HCT116 (cell line): ENCODE data around the gene TCHP. TPM values are rescaled to one million over a fixed set of nuclear protein-coding genes. Genes with fewer than 3 reads are reported as not detected.

Experiments
- ATAC-seq: fragments of 200-7000 bp; cut with Tn5 transposase; 2 replicates; pipeline ENCODE4 v1.9.1; 2020; ENCODE audit warnings: mild to moderate bottlenecking, moderate library complexity
- BruUV-seq: library from RNA; stranded (reverse); fragments of 400-500 nt; replicated peaks from 2 replicates; lab custom pipeline; 2021; lab: Mats Ljungman, UMichigan
- CTCF ChIA-PET: fragments of 300-600 bp; sonication (Branson Sonifier 250); formaldehyde crosslinking; loops from one replicate; lab custom pipeline; 2021; ENCODE audit warnings: antibody characterized with exemption; lab: Charles Lee
- POLR2A ChIA-PET: fragments of 300-600, 350-600 bp; sonication (Branson Sonifier 250); formaldehyde crosslinking; loops from one replicate; lab custom pipeline; 2021; ENCODE audit warnings: antibody characterized with exemption; lab: Charles Lee
- RAD21 ChIA-PET, 2 experiments: fragments of 300-600 bp; sonication (Branson Sonifier 250); formaldehyde crosslinking; loops; one replicate each; lab custom pipeline; 2023; ENCODE audit warnings: low total read pairs in 2 of 2; ENCODE audit not compliant: uncharacterized antibody in 2 of 2, unreplicated experiment in 2 of 2, low non-redundant PET in 1 of 2; lab: Charles Lee
- DNase-seq: peaks from one replicate; pipeline ENCODE4 v3.0.0-alpha.2; 2010; ENCODE audit warnings: low read depth, low spot score
- H2AFZ ChIP-seq: fragments of 200-600 bp; shearing (Covaris generic), sonication (generic); 2 replicates; pipeline ENCODE4 v1.6.1; 2017; ENCODE audit warnings: low read depth, mixed run types, mixed read lengths, antibody characterized with exemption, low read length; ENCODE audit not compliant: poor library complexity, severe bottlenecking
- H3K27ac ChIP-seq: 2 replicates; pipeline ENCODE4 v1.5.1; 2012; ENCODE audit warnings: low read depth, low read length
- H3K27me3 ChIP-seq: fragments of 200-600 bp; sonication (generic); 2 replicates; pipeline ENCODE4 v1.6.1; 2016; ENCODE audit warnings: mixed run types, low read length, mixed read lengths; ENCODE audit not compliant: insufficient read depth
- H3K36me3 ChIP-seq, 2 experiments: fragments of 200-500 bp in 1 of 2; fragments of 200-600 bp in 1 of 2; sonication (Bioruptor generic) in 1 of 2; sonication (generic) in 1 of 2; 2 replicates each; pipeline versions ENCODE4 v1.5.1 to v1.6.1; 2014 to 2016; ENCODE audit warnings: low read length in 2 of 2, inconsistent platforms in 1 of 2, mixed read lengths in 1 of 2, mixed run types in 1 of 2; ENCODE audit not compliant: insufficient read depth in 2 of 2, control insufficient read depth in 1 of 2
- H3K4me1 ChIP-seq, 2 experiments: fragments of 200-600 bp in 1 of 2; sonication (generic) in 1 of 2; 2 replicates each; pipeline versions ENCODE4 v1.5.1 to v1.6.1; 2012 to 2017; ENCODE audit warnings: low read length in 2 of 2, inconsistent platforms in 1 of 2, mild to moderate bottlenecking in 1 of 2, mixed read lengths in 1 of 2, mixed run types in 1 of 2, moderate library complexity in 1 of 2; ENCODE audit not compliant: insufficient read depth in 2 of 2, control insufficient read depth in 1 of 2
- H3K4me2 ChIP-seq: fragments of 200-600 bp; sonication (generic); 2 replicates; pipeline ENCODE4 v1.6.1; 2017; ENCODE audit warnings: mixed run types, low read length, mixed read lengths
- H3K4me3 ChIP-seq, 2 experiments: fragments of 200-600 bp in 1 of 2; sonication (generic) in 1 of 2; replicated peaks in 1 of 2; 2 replicates each; pipeline ENCODE4 v1.5.1; 2011 to 2016; ENCODE audit warnings: low read length in 2 of 2, control low read depth in 1 of 2, low read depth in 1 of 2, mild to moderate bottlenecking in 1 of 2, mixed read lengths in 1 of 2, mixed run types in 1 of 2
- H3K79me2 ChIP-seq: fragments of 200-600 bp; sonication (generic); 2 replicates; pipeline ENCODE4 v1.6.1; 2017; ENCODE audit warnings: mild to moderate bottlenecking, mixed run types, low read length, moderate library complexity, mixed read lengths; ENCODE audit not compliant: insufficient read depth
- H3K9ac ChIP-seq: fragments of 200-600 bp; sonication (generic); 2 replicates; pipeline ENCODE4 v1.6.1; 2016; ENCODE audit warnings: low read length, mixed read lengths
- H3K9me2 ChIP-seq: fragments of 200-600 bp; sonication (generic), shearing (Covaris generic); 2 replicates; pipeline ENCODE4 v1.6.1; 2017; ENCODE audit warnings: mixed run types, mild to moderate bottlenecking, moderate library complexity; ENCODE audit not compliant: insufficient read depth
- H3K9me3 ChIP-seq, 2 experiments: fragments of 200-500 bp in 1 of 2; fragments of 200-600 bp in 1 of 2; sonication (Bioruptor generic) in 1 of 2; sonication (generic) in 1 of 2; 2 replicates each; pipeline ENCODE4 v1.6.1; 2014 to 2017; ENCODE audit warnings: low read length in 2 of 2, mixed read lengths in 2 of 2, inconsistent platforms in 1 of 2, low read depth in 1 of 2, mild to moderate bottlenecking in 1 of 2, mixed run types in 1 of 2, moderate library complexity in 1 of 2; ENCODE audit not compliant: control insufficient read depth in 1 of 2, insufficient read depth in 1 of 2
- H4K20me1 ChIP-seq: fragments of 200-600 bp; sonication (generic), shearing (Covaris generic); 2 replicates; pipeline ENCODE4 v1.6.1; 2017; ENCODE audit warnings: mixed run types, mild to moderate bottlenecking, moderate library complexity; ENCODE audit not compliant: insufficient read depth
- RAD21 ChIP-seq: IDR thresholded peaks from 2 replicates; pipeline ENCODE4 v1.6.1; 2012; ENCODE audit warnings: low read depth, mild to moderate bottlenecking
- REST ChIP-seq: IDR thresholded peaks from 2 replicates; pipeline ENCODE4 v1.6.1; 2012; ENCODE audit warnings: low read depth
- YY1 ChIP-seq: IDR thresholded peaks from 2 replicates; pipeline ENCODE4 v1.6.1; 2011; ENCODE audit warnings: low read length, low read depth, moderate library complexity, mild to moderate bottlenecking; ENCODE audit not compliant: insufficient replicate concordance; ENCODE audit errors: extremely low read depth
- intact Hi-C: fragments of 100-400 bp; cut with micrococcal nuclease; formaldehyde crosslinking; loops from 2 replicates; pipeline ENCODE4 v1.10.0; 2022
- total RNA-seq: library from RNA; stranded (reverse); gene quantifications from one replicate; pipeline ENCODE4 v1.2.1, GENCODE V29; 2021; ENCODE audit not compliant: unreplicated experiment
- TF ChIP-seq, protein P1 (sequence below): IDR thresholded peaks from 2 replicates; pipeline ENCODE4 v1.6.1; 2011; ENCODE audit warnings: mild to moderate bottlenecking, low read length, moderate library complexity; ENCODE audit not compliant: insufficient replicate concordance; ENCODE audit errors: extremely low read depth

TCHP gene
- total RNA-seq, 1 experiment from 2014 or later = 17.3 TPM

DNA sequence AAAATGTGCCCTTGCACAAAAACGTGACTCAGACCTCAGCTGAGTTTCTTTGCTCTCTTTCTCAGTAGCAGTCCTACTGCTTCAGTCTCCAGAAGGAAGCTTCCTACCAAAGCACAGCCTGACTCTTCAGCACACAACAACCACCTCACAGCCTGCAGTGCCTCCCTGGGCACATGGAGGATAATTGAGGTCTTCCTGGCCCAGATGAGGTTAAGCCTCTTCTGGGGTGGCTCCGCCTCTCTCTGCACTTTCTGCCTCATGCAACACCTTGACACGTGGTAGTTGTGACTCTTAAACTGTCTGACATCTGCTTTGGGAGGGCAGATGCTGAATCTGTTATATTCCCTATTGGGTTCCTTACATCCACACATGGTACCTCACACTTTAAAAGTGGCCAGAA, 62.3 kb downstream of the TCHP start:
- Histone ChIP-seq H3K79me2 (no peaks in the 10 kb centered on the region), H2AFZ (no peak overlapping the region), H3K4me1 (peaks cover 0 to 6% of the 10 kb centered on the region in 2 experiments; a peak in 2 of 4 replicates), H3K27me3 (no peaks in the 10 kb centered on the region), H3K36me3 (peaks cover 5 to 15% of the 10 kb centered on the region in 2 experiments; a peak in 2 of 4 replicates), H3K27ac (no peak overlapping the region), H3K4me3 (no peak overlapping the region), H3K9ac (no peak overlapping the region), H4K20me1 (no peaks in the 10 kb centered on the region), H3K9me2 (no peaks in the 10 kb centered on the region), H3K9me3 (no peaks in the 10 kb centered on the region), H3K4me2 (no peak overlapping the region)
- DNase-seq = no peak
- BruUV-seq = no TSS peak
- ChIA-PET RAD21 (no interaction called here), POLR2A (no interaction called here), CTCF (no interaction called here)
- no peak for ATAC-seq
- intact Hi-C loops = no loop called here
- TF ChIP-seq RAD21 (no peak), REST (no peak)
- TF ChIP-seq, all 23 proteins: peak for 0

- no TSS peak for BruUV-seq
- ChIA-PET POLR2A (no interaction called here), CTCF (no interaction called here), RAD21 (no interaction called here)
- intact Hi-C loops = no loop called here
- H2AFZ ChIP-seq = no peak overlapping the region
- DNase-seq (no peak), ATAC-seq (no peak)
- H3K27ac ChIP-seq = no peak overlapping the region
- no peak for TF ChIP-seq YY1
- TF ChIP-seq, protein P1, sequence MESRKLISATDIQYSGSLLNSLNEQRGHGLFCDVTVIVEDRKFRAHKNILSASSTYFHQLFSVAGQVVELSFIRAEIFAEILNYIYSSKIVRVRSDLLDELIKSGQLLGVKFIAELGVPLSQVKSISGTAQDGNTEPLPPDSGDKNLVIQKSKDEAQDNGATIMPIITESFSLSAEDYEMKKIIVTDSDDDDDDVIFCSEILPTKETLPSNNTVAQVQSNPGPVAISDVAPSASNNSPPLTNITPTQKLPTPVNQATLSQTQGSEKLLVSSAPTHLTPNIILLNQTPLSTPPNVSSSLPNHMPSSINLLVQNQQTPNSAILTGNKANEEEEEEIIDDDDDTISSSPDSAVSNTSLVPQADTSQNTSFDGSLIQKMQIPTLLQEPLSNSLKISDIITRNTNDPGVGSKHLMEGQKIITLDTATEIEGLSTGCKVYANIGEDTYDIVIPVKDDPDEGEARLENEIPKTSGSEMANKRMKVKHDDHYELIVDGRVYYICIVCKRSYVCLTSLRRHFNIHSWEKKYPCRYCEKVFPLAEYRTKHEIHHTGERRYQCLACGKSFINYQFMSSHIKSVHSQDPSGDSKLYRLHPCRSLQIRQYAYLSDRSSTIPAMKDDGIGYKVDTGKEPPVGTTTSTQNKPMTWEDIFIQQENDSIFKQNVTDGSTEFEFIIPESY = no peak
- peaks cover 3 to 14% of the 10 kb centered on the region in 2 experiments; a peak in 3 of 4 replicates for H3K4me1 ChIP-seq
- H3K9me3 ChIP-seq = no peaks in the 10 kb centered on the region
- no peaks in the 10 kb centered on the region for H3K9me2 ChIP-seq
- H3K36me3 ChIP-seq = peaks cover 5 to 15% of the 10 kb centered on the region in 2 experiments; a peak in 2 of 4 replicates
- H3K4me2 ChIP-seq = no peak overlapping the region
- no peak overlapping the region for H3K4me3 ChIP-seq
- no peak overlapping the region for H3K9ac ChIP-seq
- no peaks in the 10 kb centered on the region for H3K79me2 ChIP-seq
- no peaks in the 10 kb centered on the region for H3K27me3 ChIP-seq
- no peaks in the 10 kb centered on the region for H4K20me1 ChIP-seq
Observed at GRCh38 chr12:109963330-109963729, 63.3 kb downstream of the TCHP start.
